ENCODE results near the gene HOXC13.

HOXC13 gene

DNA sequence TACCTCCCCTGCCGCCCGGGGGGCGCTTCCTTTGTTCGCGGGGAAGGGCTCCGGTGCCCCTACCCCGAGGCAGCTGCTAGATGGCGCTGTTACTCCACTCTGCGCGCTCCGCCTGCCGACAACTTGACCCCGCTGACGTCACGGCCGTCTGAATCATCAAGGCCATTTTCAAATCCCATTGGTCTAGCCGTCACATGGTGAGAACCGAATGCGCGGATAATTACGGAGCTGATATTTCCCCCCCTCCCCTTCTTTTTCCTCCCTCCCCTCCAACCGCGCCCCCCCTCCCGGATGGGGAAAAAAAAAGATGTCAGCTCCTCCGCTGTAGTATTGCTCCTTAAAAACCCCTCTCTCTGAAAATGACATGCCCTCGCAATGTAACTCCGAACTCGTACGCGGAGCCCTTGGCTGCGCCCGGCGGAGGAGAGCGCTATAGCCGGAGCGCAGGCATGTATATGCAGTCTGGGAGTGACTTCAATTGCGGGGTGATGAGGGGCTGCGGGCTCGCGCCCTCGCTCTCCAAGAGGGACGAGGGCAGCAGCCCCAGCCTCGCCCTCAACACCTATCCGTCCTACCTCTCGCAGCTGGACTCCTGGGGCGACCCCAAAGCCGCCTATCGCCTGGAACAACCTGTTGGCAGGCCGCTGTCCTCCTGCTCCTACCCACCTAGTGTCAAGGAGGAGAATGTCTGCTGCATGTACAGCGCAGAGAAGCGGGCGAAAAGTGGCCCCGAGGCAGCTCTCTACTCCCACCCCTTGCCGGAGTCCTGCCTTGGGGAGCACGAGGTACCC, 46.5 kb downstream of the HOXC13 start, which contains the start of gene HOXC10:
Gene HOXC10 (plus strand): TSS at position 246 of the 791 bp plus-strand sequence. CDS start 114 bp downstream, at position 360.
- peaks cover 100% of the 10 kb centered on the region for H3K27me3 Mint-ChIP-seq (ENCODE audit: low read depth)
- peaks cover 44% of the 10 kb centered on the region for H3K4me1 Mint-ChIP-seq
- peaks cover 15% of the 10 kb centered on the region for H3K36me3 Mint-ChIP-seq (ENCODE audit: low read depth)
- TF ChIP-seq, protein P1, sequence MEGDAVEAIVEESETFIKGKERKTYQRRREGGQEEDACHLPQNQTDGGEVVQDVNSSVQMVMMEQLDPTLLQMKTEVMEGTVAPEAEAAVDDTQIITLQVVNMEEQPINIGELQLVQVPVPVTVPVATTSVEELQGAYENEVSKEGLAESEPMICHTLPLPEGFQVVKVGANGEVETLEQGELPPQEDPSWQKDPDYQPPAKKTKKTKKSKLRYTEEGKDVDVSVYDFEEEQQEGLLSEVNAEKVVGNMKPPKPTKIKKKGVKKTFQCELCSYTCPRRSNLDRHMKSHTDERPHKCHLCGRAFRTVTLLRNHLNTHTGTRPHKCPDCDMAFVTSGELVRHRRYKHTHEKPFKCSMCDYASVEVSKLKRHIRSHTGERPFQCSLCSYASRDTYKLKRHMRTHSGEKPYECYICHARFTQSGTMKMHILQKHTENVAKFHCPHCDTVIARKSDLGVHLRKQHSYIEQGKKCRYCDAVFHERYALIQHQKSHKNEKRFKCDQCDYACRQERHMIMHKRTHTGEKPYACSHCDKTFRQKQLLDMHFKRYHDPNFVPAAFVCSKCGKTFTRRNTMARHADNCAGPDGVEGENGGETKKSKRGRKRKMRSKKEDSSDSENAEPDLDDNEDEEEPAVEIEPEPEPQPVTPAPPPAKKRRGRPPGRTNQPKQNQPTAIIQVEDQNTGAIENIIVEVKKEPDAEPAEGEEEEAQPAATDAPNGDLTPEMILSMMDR (IDR thresholded peaks at IDR 0.05; ENCODE audit: unreplicated experiment in 3 of 3), result peak; percentile 72 to 80 (median 76)
- H3K9me3 Mint-ChIP-seq, result no peaks in the 10 kb centered on the region
- peak within 1 kb of the TSS; percentile 95 to 100 (median 97) for H3K27ac Mint-ChIP-seq
- H3K4me3 Mint-ChIP-seq, result peak within 1 kb of the TSS; percentile 95 to 99 (median 96)

DNA sequence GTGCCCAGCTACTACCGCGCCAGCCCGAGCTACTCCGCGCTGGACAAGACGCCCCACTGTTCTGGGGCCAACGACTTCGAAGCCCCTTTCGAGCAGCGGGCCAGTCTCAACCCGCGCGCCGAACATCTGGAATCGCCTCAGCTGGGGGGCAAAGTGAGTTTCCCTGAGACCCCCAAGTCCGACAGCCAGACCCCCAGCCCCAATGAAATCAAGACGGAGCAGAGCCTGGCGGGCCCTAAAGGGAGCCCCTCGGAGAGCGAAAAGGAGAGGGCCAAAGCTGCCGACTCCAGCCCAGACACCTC, 47.0 kb downstream of the HOXC13 start:
- H3K9me3 Mint-ChIP-seq, result no peaks in the 10 kb centered on the region
- peaks cover 100% of the 10 kb centered on the region for H3K27me3 Mint-ChIP-seq (ENCODE audit: low read depth)
- H3K4me1 Mint-ChIP-seq, result peaks cover 49% of the 10 kb centered on the region
- peak overlapping the region; percentile 95 to 100 (median 97) for H3K27ac Mint-ChIP-seq
- H3K36me3 Mint-ChIP-seq (ENCODE audit: low read depth), result peaks cover 21% of the 10 kb centered on the region
- TF ChIP-seq, protein P1 (IDR thresholded peaks at IDR 0.05; ENCODE audit: unreplicated experiment in 3 of 3), result no peak
- H3K4me3 Mint-ChIP-seq, result peak overlapping the region; percentile 95 to 99 (median 96)

DNA sequence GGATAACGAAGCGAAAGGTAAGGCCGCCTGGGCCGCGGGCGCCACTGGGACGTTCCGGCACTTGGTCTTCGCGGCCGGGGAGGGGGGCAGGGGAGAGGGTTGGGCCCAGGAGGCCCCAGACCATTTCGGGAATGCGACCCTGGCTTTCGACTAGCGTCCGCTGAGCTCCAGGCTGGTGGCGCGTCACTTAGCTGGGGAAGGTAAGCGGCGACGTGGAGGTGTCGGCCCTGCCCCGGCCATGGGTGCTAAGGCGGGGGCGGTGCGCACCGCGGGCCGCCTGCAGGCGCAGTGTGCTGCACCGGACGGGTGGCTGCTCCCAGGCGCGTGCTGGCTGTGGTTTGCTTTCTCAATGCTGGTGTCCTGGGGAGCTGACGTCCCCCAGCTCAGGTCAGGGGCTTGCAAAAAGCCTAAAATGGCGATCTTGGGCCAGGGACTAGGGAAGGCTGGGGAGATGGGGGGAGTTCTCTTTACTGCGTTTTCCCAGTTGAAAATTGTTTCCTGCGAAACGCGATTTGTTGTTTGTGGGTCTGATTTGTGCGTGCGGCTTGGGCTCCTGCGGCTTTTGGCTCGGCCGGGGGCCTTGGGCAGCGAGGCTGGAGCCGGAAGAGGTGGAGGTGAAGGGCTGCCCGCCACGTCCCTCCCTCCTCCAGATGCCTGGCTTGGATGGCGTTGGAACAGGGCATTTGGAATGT, 47.5 kb downstream of the HOXC13 start:
- Mint-ChIP-seq H3K9me3 (no peaks in the 10 kb centered on the region), H3K27me3 (ENCODE audit: low read depth) (peaks cover 100% of the 10 kb centered on the region), H3K4me1 (peaks cover 52% of the 10 kb centered on the region), H3K4me3 (peak overlapping the region; percentile 95 to 99 (median 96)), H3K36me3 (ENCODE audit: low read depth) (peaks cover 23% of the 10 kb centered on the region), H3K27ac (peak overlapping the region; percentile 95 to 100 (median 97))
- TF ChIP-seq, protein P1 (IDR thresholded peaks at IDR 0.05; ENCODE audit: unreplicated experiment in 3 of 3), result no peak

DNA sequence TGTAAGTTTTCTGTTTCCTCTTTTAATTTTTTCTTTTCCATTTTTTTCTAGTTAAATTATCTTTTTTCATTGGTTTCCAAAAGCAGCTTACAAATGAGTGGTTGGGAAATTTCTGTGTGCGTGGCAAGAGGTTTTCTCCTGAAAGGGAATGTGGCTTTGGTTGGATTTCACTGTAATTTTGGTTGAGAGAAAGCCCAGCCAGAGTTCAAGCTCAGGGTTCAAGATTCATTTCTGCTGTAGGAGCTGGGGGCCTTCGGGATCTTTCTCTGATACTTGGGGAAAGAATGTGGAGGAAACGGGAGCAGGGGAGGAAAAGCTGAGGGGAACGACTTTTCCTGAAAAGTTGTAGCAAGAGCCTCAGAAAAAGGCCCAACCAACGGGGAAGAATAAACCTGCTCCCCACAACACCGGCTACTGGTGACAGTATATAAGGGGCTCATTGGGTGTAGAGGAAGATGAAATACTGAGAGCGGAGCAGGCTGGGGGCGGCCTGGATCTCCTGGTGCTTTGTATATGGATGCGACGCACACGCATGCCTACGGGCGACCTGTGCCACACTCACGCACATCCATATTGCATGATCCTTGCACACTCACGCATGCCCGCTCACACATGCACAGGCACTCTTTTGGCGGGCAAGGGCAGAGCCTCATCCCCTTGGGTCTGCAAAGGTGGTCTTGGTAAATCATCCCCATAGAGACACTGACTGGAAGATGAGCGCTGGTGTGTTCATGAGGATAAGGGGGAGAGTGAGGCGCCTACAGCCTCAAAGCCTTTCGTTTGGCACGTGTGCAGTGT, 48.3 kb downstream of the HOXC13 start:
- TF ChIP-seq, protein P1 (IDR thresholded peaks at IDR 0.05; ENCODE audit: unreplicated experiment in 3 of 3), result no peak
- peaks cover 100% of the 10 kb centered on the region for H3K27me3 Mint-ChIP-seq (ENCODE audit: low read depth)
- H3K4me1 Mint-ChIP-seq, result peaks cover 55% of the 10 kb centered on the region
- peaks cover 25% of the 10 kb centered on the region for H3K36me3 Mint-ChIP-seq (ENCODE audit: low read depth)
- H3K27ac Mint-ChIP-seq, result peak overlapping the region; percentile 95 to 100 (median 95)
- H3K9me3 Mint-ChIP-seq, result no peaks in the 10 kb centered on the region
- peak overlapping the region; percentile 95 to 99 (median 96) for H3K4me3 Mint-ChIP-seq

DNA sequence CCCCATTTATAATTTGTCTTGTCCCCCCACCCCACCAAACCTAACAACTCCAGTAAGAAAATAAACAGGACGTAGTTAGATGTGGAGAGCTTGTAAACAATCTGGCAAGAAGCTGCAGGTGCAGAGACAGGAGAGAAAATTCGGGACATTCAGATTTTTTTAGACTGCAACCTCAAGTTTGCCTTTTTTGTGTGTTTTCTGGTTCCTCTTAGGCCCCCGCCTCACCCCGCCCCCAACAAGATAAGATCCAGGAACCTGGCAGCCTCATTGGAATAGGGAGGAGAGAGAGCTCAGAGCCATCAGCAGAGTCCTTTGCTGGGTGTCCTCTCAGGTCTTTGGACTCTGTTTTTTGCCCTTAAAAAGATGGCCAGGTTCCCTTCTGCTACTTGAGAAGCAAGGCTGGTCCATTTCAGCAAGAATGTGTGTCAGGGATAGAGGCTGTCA, 49.2 kb downstream of the HOXC13 start:
- TF ChIP-seq, protein P1 (IDR thresholded peaks at IDR 0.05; ENCODE audit: unreplicated experiment in 3 of 3), result no peak

More for the DNA sequence above, 49.2 kb downstream of the HOXC13 start:
- Mint-ChIP-seq H3K36me3 (ENCODE audit: low read depth) (peaks cover 25% of the 10 kb centered on the region), H3K4me1 (peaks cover 60% of the 10 kb centered on the region), H3K27me3 (ENCODE audit: low read depth) (peaks cover 100% of the 10 kb centered on the region), H3K27ac (peak overlapping the region; percentile 95 to 100 (median 95)), H3K9me3 (no peaks in the 10 kb centered on the region), H3K4me3 (peak overlapping the region; percentile 95 to 99 (median 96))

All from nephron (organoid).